MM.1S (cell line): Measurements from ENCODE around the gene CASP12.

Experiments used
- DNase-seq: peaks from one replicate; pipeline ENCODE4 v3.0.0-alpha.2; 2015
- H2AFZ ChIP-seq: fragments of 300-600 bp; sonication (generic); 2 replicates; pipeline ENCODE4 v1.6.0; 2016; ENCODE audit warnings: antibody characterized with exemption, low read length
- H3F3A ChIP-seq: fragments of 300-600 bp; sonication (generic); 2 replicates; pipeline ENCODE4 v1.6.1; 2016; ENCODE audit warnings: mild to moderate bottlenecking, antibody characterized with exemption, low read length, moderate library complexity, mixed read lengths; ENCODE audit not compliant: insufficient read depth
- H3K27ac ChIP-seq: fragments of 300-600 bp; sonication (generic); 2 replicates; pipeline ENCODE4 v1.5.1; 2016; ENCODE audit warnings: mild to moderate bottlenecking, low read length
- H3K27me3 ChIP-seq: fragments of 300-600 bp; sonication (generic); replicated peaks from 2 replicates; pipeline ENCODE4 v1.6.0; 2016; ENCODE audit warnings: low read length; ENCODE audit not compliant: insufficient read depth
- H3K36me3 ChIP-seq: fragments of 300-600 bp; sonication (generic); replicated peaks from 2 replicates; pipeline ENCODE4 v1.6.1; 2016; ENCODE audit warnings: mild to moderate bottlenecking, low read length, mixed read lengths; ENCODE audit not compliant: insufficient read depth
- H3K4me1 ChIP-seq: fragments of 300-600 bp; sonication (generic); 2 replicates; pipeline ENCODE4 v1.6.1; 2016; ENCODE audit warnings: low read length, mixed read lengths
- H3K4me2 ChIP-seq: fragments of 300-600 bp; sonication (generic); 2 replicates; pipeline ENCODE4 v1.6.0; 2016; ENCODE audit warnings: low read depth, low read length
- H3K4me3 ChIP-seq: fragments of 300-600 bp; sonication (generic); 2 replicates; pipeline ENCODE4 v1.5.1; 2016; ENCODE audit warnings: low read length, mixed read lengths
- H3K79me2 ChIP-seq: fragments of 300-600 bp; sonication (generic); 2 replicates; pipeline ENCODE4 v1.6.1; 2016; ENCODE audit warnings: mixed run types, low read length, mixed read lengths
- H3K9ac ChIP-seq: fragments of 300-600 bp; sonication (generic); 2 replicates; pipeline ENCODE4 v1.6.1; 2016; ENCODE audit warnings: low read length, mixed read lengths
- H3K9me2 ChIP-seq: fragments of 300-600 bp; sonication (generic); replicated peaks from 2 replicates; pipeline ENCODE4 v1.6.1; 2016; ENCODE audit warnings: mild to moderate bottlenecking, low read length, mixed read lengths; ENCODE audit not compliant: insufficient read depth
- H3K9me3 ChIP-seq: fragments of 300-600 bp; sonication (generic); replicated peaks from 2 replicates; pipeline ENCODE4 v1.6.1; 2016; ENCODE audit warnings: mild to moderate bottlenecking, low read length, mixed read lengths; ENCODE audit not compliant: insufficient read depth
- H4K20me1 ChIP-seq: fragments of 300-600 bp; sonication (generic); 2 replicates; pipeline ENCODE4 v1.6.1; 2016; ENCODE audit warnings: mild to moderate bottlenecking, low read length, moderate library complexity, mixed read lengths; ENCODE audit not compliant: insufficient read depth
- EZH2 ChIP-seq: fragments of 300-600 bp; sonication (generic); optimal IDR thresholded peaks from 2 replicates; pipeline ENCODE3; 2017; ENCODE audit warnings: low read depth, mild to moderate bottlenecking, antibody characterized with exemption, low read length, mixed read lengths
- EZH2phosphoT487 ChIP-seq: fragments of 300-600 bp; sonication (generic); IDR thresholded peaks from 2 replicates; pipeline ENCODE4 v1.6.1; 2018; ENCODE audit warnings: antibody characterized with exemption, low read length
- TF ChIP-seq, protein P1 (sequence below): fragments of 300-600 bp; sonication (generic); IDR thresholded peaks from 2 replicates; pipeline ENCODE4 v1.5.1; 2016; ENCODE audit warnings: antibody characterized with exemption, low read length, mixed read lengths

Gene CASP12

DNA sequence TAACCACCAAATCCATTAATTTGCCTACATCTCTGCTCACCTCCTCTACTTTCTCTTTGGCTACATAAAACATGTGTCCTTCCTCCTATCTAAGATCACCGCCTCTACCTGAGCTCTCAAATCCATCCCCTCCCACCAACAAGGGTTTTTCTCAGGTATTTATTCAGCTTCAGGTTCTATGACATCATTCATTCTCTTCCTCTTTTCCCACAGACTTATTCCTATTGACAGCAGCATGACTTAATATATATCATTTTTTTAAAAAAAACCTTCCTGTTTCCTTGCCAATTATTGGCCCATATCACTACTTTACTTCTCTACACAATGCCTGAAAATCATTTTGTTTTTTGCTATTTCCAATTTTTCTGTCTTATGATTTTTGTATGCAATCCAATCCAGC lies 4.4 kb downstream of the CASP12 start:
- no peak for DNase-seq
- Histone ChIP-seq H3F3A (no peaks in the 10 kb centered on the region), H2AFZ (no peak overlapping the region), H3K27me3 (no peaks in the 10 kb centered on the region), H4K20me1 (no peaks in the 10 kb centered on the region), H3K4me3 (no peak overlapping the region), H3K79me2 (no peaks in the 10 kb centered on the region), H3K27ac (no peak overlapping the region), H3K4me1 (no peaks in the 10 kb centered on the region), H3K9me2 (no peaks in the 10 kb centered on the region), H3K9ac (no peak overlapping the region), H3K36me3 (no peaks in the 10 kb centered on the region), H3K9me3 (no peaks in the 10 kb centered on the region), H3K4me2 (no peak overlapping the region)
- TF ChIP-seq EZH2phosphoT487 (no peak), EZH2 (no peak)
- TF ChIP-seq, protein P1, sequence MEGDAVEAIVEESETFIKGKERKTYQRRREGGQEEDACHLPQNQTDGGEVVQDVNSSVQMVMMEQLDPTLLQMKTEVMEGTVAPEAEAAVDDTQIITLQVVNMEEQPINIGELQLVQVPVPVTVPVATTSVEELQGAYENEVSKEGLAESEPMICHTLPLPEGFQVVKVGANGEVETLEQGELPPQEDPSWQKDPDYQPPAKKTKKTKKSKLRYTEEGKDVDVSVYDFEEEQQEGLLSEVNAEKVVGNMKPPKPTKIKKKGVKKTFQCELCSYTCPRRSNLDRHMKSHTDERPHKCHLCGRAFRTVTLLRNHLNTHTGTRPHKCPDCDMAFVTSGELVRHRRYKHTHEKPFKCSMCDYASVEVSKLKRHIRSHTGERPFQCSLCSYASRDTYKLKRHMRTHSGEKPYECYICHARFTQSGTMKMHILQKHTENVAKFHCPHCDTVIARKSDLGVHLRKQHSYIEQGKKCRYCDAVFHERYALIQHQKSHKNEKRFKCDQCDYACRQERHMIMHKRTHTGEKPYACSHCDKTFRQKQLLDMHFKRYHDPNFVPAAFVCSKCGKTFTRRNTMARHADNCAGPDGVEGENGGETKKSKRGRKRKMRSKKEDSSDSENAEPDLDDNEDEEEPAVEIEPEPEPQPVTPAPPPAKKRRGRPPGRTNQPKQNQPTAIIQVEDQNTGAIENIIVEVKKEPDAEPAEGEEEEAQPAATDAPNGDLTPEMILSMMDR, result no peak

DNA sequence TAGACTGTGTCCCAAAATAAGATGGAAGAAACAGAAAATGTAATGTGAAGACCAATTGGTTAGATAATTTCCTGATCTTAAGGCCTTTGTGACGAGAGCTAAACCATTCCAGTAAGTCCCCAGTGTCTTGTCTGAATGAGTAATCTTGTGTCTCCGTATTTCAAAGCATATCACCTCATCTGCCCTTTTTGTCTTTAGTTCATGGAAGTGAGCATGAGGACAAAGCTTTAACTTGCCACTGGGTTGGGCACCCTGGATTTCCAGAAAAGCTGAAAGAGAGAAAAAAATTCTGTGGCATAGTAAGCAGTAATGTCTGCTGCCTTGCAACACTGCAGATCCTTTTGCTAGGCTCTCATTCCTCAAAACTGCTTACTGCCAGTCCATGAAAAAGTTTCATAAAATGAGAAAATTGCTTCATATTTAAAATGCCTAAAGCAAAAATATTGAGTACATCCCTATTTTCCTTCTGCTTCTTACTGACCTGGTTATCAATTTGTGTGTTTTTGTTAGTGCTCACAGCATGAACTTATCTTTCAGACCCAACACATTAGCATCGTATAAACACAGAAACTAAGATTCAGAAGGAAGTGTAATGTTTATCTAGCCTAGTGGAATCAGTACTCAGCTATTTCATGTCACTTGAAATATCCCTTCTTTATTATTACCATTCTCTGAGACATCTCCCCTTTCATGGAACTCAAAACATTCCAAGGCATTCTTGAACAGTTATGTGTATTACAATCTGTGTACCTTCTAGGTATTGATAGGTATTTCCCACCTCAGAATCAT lies 5.3 kb downstream of the CASP12 start:
- DNase-seq, result no peak
- Histone ChIP-seq H3K36me3 (no peaks in the 10 kb centered on the region), H3K4me2 (no peak overlapping the region), H3K9ac (no peak overlapping the region), H3K79me2 (no peaks in the 10 kb centered on the region), H3F3A (no peaks in the 10 kb centered on the region), H3K9me2 (no peaks in the 10 kb centered on the region), H3K9me3 (no peaks in the 10 kb centered on the region), H3K4me3 (no peak overlapping the region), H4K20me1 (no peaks in the 10 kb centered on the region), H3K27me3 (no peaks in the 10 kb centered on the region), H2AFZ (no peak overlapping the region), H3K27ac (no peak overlapping the region), H3K4me1 (no peaks in the 10 kb centered on the region)
- TF ChIP-seq, protein P1, result no peak
- TF ChIP-seq EZH2phosphoT487 (no peak), EZH2 (no peak)

DNA sequence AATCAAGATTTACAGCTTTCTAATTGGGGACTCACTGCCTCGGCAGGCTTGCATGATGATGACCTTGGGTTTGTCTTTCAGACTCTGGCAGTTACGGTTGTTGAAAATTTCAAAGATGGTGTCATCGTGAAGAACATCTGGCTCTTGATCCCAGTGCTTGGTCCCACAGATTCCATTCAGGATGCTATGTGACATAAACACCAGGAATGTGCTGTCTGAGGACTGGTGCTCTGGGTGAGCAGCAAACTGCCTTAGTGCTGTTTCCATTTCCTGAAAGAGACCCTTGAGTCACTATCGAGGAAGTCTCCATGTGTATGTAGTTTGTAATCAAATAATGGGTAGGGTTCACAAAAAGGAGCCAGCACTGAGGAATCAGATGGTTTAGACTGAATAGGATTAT lies 7.1 kb downstream of the CASP12 start:
- no peak for DNase-seq

More for the DNA sequence above, 7.1 kb downstream of the CASP12 start:
- no peaks in the 10 kb centered on the region for H3K79me2 ChIP-seq
- H3K9me2 ChIP-seq, result no peaks in the 10 kb centered on the region
- no peak overlapping the region for H3K9ac ChIP-seq
- no peaks in the 10 kb centered on the region for H3K4me1 ChIP-seq
- no peak overlapping the region for H3K4me3 ChIP-seq
- no peak for TF ChIP-seq EZH2
- TF ChIP-seq EZH2phosphoT487, result no peak
- TF ChIP-seq, protein P1, result no peak
- H3K27ac ChIP-seq, result no peak overlapping the region
- no peak overlapping the region for H3K4me2 ChIP-seq
- H4K20me1 ChIP-seq, result no peaks in the 10 kb centered on the region
- H3F3A ChIP-seq, result no peaks in the 10 kb centered on the region
- H3K27me3 ChIP-seq, result no peaks in the 10 kb centered on the region
- H2AFZ ChIP-seq, result no peak overlapping the region
- H3K9me3 ChIP-seq, result no peaks in the 10 kb centered on the region
- H3K36me3 ChIP-seq, result no peaks in the 10 kb centered on the region
